ENCODE measurements around the gene UBAC2.

UBAC2 gene

GRCh38 chr13:99277629-99278028 lies 77.0 kb downstream of the UBAC2 start:
- DNase-seq (ENCODE audit: low read depth, low spot score), result no peak
- TF ChIP-seq, protein P1, sequence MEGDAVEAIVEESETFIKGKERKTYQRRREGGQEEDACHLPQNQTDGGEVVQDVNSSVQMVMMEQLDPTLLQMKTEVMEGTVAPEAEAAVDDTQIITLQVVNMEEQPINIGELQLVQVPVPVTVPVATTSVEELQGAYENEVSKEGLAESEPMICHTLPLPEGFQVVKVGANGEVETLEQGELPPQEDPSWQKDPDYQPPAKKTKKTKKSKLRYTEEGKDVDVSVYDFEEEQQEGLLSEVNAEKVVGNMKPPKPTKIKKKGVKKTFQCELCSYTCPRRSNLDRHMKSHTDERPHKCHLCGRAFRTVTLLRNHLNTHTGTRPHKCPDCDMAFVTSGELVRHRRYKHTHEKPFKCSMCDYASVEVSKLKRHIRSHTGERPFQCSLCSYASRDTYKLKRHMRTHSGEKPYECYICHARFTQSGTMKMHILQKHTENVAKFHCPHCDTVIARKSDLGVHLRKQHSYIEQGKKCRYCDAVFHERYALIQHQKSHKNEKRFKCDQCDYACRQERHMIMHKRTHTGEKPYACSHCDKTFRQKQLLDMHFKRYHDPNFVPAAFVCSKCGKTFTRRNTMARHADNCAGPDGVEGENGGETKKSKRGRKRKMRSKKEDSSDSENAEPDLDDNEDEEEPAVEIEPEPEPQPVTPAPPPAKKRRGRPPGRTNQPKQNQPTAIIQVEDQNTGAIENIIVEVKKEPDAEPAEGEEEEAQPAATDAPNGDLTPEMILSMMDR (IDR thresholded peaks at IDR 0.05; ENCODE audit: insufficient read depth, low read length, missing control alignments), result no peak
- ChIA-PET CTCF (interaction anchor here (1.3 to 24.4 kb wide), 5 partner anchors 7 to 159 kb away, joined by 3 to 1002 read pairs (median 3); no protein-coding TSS in a partner anchor), POLR2A (no interaction called here)
- no peak overlapping the region for H3K4me3 ChIP-seq (ENCODE audit: low read depth, low read length)

DNA sequence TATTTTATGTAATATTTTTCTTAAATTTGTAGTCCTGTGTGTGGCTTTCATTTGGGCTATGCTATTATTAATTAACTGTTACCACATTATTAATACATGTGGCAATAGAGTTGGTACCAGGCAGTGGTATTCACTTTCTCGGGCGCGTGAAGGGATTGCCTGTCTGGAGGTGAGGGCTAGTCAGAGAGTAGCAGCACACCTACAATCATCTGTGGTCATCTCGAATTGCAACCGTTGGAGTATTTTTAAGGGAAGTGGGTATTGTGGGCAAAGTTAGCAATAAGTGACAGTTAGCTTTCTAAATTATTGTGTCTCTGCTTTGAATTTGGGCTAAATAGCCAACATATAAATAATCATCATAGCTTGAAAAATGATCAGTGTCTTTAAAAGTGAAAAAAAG lies 77.5 kb downstream of the UBAC2 start:
- CTCF ChIA-PET, result interaction anchor here (1.4 to 24.4 kb wide), 3 partner anchors 8 to 159 kb away, joined by 3 to 1002 read pairs (median 34); no protein-coding TSS in a partner anchor
- H3K4me3 ChIP-seq (ENCODE audit: low read depth, low read length), result no peak overlapping the region
- no peak for DNase-seq (ENCODE audit: low read depth, low spot score)
- TF ChIP-seq, protein P1 (IDR thresholded peaks at IDR 0.05; ENCODE audit: insufficient read depth, low read length, missing control alignments), result no peak
- POLR2A ChIA-PET, result no interaction called here

GRCh38 chr13:99278843-99279242 lies 78.2 kb downstream of the UBAC2 start:
- CTCF ChIA-PET, result interaction anchor here (1.4 to 24.4 kb wide), 3 partner anchors 9 to 158 kb away, joined by 3 to 1002 read pairs (median 34); no protein-coding TSS in a partner anchor

DNA sequence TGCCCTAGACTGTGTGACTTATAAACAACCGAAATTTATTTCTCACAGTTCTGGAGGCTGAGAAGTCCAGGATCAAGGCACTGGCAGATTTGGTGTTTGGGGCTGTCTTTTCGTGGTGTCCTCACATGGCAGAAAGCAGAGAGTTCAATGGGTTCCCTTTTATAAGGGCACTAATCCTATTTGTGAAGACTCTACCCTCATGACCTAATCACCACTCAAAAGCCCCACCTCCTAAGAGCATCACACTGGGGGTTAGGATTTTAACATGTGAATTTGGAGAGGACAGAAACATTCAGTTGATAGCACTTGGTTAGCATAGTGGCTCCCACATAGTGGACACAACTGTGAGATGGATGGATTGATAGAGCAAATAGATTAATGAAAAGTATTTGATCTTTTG lies 79.0 kb downstream of the UBAC2 start:
- ChIA-PET POLR2A (interaction anchor here (1.4 kb wide), 1 partner anchor 157 kb away, joined by 3 read pairs; no protein-coding TSS in a partner anchor), CTCF (interaction anchor here (3.6 to 24.4 kb wide), 2 partner anchors 9 to 157 kb away, joined by 34 to 1002 read pairs; no protein-coding TSS in a partner anchor)
- TF ChIP-seq, protein P1 (IDR thresholded peaks at IDR 0.05; ENCODE audit: insufficient read depth, low read length, missing control alignments), result no peak
- no peak for DNase-seq (ENCODE audit: low read depth, low spot score)
- H3K4me3 ChIP-seq (ENCODE audit: low read depth, low read length), result no peak overlapping the region

More at GRCh38 chr13:99278843-99279242, 78.2 kb downstream of the UBAC2 start:
- DNase-seq (ENCODE audit: low read depth, low spot score), result no peak
- POLR2A ChIA-PET, result no interaction called here
- no peak overlapping the region for H3K4me3 ChIP-seq (ENCODE audit: low read depth, low read length)
- TF ChIP-seq, protein P1 (IDR thresholded peaks at IDR 0.05; ENCODE audit: insufficient read depth, low read length, missing control alignments), result no peak

DNA sequence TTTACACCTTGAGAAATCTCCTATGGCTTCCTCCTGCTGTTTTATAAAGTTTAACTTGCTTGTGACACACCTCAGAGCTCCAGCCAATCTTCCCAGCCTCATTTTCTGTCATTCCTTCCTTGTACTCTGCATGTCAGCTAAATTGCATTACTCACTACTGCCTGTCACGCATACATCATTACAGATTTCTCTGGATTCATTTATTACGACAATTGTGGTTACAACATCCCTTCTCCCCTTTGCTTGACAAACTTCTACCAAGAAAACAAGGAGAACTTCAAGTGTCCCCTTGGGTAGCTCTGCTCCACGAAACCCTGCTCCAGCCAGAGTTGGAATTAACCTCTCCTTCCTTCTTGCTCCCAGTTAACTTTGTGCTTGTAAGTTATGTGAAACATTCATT lies 79.5 kb downstream of the UBAC2 start:
- no peak overlapping the region for H3K4me3 ChIP-seq (ENCODE audit: low read depth, low read length)
- ChIA-PET POLR2A (interaction anchor here (1.4 kb wide), 1 partner anchor 156 kb away, joined by 3 read pairs; no protein-coding TSS in a partner anchor), CTCF (interaction anchor here (0.9 to 24.4 kb wide), 5 partner anchors 10 to 157 kb away, joined by 3 to 1002 read pairs (median 7); partner anchors contain the start of gene UBAC2)
- TF ChIP-seq, protein P1 (IDR thresholded peaks at IDR 0.05; ENCODE audit: insufficient read depth, low read length, missing control alignments), result no peak
- peak; percentile 49 for DNase-seq (ENCODE audit: low read depth, low spot score)

GRCh38 chr13:99281811-99282263 lies 81.2 kb downstream of the UBAC2 start:
- TF ChIP-seq, protein P1 (IDR thresholded peaks at IDR 0.05; ENCODE audit: insufficient read depth, low read length, missing control alignments), result no peak
- CTCF ChIA-PET, result interaction anchor here (0.7 to 24.4 kb wide), 3 partner anchors 12 to 155 kb away, joined by 3 to 1002 read pairs (median 17); no protein-coding TSS in a partner anchor
- DNase-seq (ENCODE audit: low read depth, low spot score), result no peak
- no peak overlapping the region for H3K4me3 ChIP-seq (ENCODE audit: low read depth, low read length)
- POLR2A ChIA-PET, result no interaction called here

Data from AG04449 (cell line).